GM21423 (cell line): ENCODE results near the gene TSC22D1.
"Not testable (repeated sequence)": the region's sequence is repeated elsewhere in the genome, so short reads cannot be mapped to it uniquely, and the experiment has no call there.

Experiments
- ATAC-seq: cut with Tn5 transposase; IDR thresholded peaks from one replicate; pipeline ENCODE4 v1.9.1; 2021; ENCODE audit warnings: mild to moderate bottlenecking, moderate library complexity; ENCODE audit not compliant: unreplicated experiment

Gene TSC22D1

DNA sequence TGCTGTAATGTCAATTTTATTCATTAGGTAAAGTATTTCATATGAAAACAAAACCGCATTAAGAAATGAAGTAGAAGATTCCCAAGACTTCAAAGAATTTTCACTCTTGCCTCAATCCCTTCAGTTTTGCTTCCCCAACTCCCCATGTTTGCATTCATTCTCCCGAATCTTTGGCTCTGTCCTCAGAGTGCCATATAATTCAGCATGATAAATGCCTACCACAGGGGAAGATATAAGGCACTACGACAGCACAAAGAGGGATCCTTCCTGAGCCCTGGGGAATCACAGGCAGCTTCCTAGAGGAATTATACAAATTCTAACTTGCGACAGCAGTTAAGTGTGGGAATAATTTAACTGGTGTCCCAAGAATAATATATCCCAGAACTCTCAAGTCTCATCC is 68.5 kb downstream of the TSC22D1 start:
- no peak for ATAC-seq

DNA sequence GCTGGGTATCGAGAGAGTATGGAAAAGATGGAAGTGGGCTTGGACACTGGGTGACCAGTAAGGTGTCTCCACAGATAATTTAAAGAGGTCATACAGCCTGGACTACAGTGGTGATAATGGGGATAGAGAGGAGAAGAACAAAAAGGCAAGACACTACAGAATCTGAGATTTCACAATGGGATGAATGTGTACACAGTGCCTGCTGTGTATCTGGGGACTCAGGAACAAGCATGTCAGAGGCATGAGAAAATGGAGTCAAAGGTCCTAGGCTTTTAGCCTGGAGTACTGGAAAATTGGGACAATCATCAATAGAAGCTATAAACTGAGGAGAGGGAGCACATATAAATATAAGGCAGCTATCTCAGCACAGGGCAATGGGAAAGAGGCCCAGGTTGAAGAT is 69.4 kb downstream of the TSC22D1 start:
- no peak for ATAC-seq

DNA sequence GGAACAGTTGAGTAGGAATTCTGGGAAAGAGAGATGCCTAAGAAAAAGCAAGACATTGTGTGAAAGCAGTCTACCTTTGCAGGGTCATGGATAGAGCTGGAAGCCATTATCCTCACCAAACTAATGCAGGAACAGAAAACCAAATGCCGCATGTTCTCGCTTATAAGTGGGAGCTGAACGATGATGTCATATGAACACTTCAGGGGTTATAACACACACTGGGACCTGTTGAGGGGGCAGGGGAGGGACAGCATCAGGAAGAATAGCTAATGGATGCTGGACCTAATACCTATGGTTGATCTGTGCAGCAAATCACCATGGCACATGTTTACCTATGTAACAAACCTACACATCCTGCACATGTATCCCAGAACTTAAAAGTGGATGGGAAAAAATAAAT is 69.9 kb downstream of the TSC22D1 start:
- no peak for ATAC-seq

DNA sequence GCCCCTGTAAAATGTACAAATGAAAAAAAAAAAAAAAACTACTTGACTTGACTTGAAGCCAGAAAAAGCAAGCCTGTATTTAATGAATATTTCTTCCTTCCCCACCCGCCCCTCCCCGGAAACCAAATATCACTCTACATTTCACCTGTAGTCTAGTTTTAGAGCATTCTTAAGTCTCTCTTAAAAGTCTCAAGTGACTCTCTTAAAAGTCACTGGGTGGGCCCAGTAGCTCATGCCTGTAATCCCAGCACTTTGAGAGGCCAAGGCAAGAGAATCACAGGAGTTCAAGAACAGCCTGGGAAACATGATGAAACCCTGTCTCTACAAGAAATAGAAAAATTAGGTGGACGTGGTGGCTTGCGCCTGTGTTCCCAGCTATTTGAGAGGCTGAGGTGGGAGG is 72.0 kb downstream of the TSC22D1 start:
- ATAC-seq, result no peak

DNA sequence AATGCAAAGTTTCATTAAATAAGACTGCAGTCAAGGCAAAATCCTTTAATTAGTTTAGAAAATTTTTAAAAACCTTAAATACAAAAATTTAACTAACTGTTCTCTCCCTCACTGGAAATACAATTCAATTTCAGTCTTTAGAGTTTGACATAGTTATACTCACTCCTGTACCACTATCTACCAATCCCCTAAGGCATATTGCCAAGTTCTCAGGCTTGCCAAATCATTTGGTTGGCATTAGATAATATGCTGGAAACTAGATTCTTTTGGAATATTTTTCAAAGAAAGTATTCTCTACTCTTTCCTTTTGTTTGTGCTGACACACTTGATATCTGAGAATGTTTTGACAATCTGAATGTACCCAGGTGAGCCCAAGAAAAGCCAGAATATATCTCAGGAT is 77.2 kb downstream of the TSC22D1 start:
- no peak for ATAC-seq

DNA sequence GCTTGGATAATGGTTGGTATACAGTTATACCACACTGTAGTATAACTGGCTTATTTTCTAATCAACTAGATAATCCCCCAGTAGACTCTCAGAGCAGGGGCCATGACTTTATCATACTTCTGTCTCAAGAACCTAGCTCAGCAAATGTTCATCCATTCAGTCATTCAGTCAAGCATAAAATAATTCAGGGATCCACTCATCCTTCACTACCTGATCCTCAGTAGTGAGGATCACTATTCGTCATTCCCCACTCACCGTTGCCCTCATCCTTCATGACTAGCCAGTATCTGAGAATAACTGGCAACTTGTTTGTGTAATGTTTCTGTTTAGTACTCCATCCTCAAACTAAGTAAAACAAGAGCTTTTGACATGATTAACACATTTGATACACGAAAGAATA is 77.6 kb downstream of the TSC22D1 start:
- ATAC-seq, result no peak

DNA sequence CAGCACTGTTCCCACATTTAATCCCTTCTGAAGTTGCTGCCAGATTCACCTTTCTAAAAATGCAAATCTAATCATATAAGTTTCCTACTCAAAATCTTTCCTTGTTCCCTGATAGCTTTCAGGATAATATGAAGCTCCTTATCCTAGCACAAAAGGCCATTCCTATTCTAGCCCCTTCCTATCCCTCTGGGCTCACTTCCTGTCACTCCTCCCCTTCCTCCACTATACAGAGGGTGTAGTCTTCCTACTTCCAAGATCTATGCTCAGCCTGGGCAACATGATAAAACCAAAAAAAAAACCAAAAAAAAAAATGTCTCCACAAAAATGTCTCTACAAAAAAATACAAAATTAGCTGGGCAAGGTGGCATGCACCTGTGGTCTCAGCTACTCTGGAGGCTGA is 78.3 kb downstream of the TSC22D1 start:
- ATAC-seq, result no peak

DNA sequence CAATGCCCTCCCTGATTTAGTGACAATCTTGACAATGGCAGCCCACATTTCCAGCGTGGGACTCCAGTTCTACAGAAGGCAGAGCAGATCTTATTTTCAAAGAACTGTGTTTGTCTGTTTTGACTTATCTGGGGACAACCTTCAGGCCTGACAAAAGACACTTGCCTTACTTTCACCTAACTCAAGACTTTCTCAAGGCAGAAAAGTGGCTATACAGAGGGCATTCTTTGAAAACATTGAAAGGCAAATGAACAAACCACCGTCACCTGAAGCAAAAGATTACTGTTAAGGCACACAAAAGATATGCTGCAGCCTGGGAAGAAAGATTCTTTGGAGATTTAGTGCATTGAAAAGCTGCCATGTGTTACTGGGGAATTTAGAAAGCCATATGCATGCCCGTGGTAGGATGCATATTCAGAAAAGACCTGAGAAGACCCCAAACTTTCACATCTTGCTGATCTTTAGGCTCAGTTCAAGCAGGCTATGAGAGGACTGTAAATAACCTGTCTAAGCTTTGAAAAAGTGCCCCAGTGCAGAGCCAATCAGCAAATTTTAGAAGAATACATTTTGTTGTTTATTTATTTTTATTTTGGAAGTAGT is 82.8 kb downstream of the TSC22D1 start:
- no peak for ATAC-seq

DNA sequence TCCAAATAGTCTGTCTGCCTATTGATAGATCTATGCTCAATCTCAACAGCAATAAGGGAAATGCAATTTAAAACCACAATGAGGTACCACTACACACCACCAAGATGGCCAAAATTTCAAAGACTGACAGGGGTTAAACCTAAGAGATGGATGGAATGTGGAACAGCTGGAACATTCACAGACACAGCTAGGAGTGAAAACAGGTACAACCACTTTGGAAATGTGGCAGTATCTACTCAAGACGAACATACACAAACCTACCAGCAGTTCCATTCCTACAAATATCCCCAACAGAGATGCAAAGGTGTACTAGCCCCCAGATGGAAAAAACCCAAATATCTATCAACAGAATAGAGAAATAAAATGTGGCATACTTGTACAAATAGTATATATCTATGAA is 86.4 kb downstream of the TSC22D1 start:
- ATAC-seq, result no peak

DNA sequence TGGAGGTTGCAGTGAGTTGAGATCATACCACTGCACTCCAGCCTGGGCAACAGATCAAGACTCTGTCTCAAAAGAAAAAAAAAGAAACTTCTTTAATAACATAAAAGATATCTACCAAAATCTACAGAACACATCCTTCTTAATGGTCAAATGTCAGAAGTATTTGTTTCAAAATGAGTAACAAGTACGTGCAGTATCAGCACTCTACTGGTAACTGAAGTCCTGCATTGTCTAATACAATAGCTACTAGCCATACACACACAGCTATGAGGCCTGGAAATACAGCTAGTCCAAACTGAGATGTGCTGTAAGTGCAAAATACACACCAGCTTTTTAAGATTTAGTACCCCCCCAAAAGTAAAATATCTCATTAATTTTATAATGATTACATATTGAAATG is 88.1 kb downstream of the TSC22D1 start:
- no peak for ATAC-seq

DNA sequence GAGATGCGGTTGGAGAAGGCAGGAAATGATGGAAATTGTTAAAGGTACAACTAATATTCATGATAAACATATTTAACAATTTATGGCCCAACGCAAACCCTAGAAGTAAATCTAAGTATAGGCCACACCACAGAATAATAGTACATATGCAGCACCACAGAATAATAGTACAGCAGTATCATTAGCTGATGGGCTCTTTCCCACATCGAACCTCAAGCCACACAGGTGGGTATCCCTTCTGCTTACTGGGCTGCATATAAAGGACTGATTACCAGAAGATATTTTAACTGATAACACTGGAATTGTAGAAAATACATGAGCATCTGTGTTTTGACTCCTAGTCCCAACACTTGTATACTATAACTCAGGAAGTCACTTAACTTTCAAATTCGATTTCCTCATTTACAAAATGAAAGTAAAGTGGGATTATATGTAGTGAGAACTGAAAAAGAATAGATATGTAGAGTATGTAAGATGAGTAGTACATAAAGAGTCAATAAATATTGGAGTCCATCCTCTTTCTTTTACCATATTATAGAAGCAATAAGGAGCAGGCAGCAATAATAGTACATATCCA is 91.5 kb downstream of the TSC22D1 start:
- ATAC-seq, result peak; percentile 57

DNA sequence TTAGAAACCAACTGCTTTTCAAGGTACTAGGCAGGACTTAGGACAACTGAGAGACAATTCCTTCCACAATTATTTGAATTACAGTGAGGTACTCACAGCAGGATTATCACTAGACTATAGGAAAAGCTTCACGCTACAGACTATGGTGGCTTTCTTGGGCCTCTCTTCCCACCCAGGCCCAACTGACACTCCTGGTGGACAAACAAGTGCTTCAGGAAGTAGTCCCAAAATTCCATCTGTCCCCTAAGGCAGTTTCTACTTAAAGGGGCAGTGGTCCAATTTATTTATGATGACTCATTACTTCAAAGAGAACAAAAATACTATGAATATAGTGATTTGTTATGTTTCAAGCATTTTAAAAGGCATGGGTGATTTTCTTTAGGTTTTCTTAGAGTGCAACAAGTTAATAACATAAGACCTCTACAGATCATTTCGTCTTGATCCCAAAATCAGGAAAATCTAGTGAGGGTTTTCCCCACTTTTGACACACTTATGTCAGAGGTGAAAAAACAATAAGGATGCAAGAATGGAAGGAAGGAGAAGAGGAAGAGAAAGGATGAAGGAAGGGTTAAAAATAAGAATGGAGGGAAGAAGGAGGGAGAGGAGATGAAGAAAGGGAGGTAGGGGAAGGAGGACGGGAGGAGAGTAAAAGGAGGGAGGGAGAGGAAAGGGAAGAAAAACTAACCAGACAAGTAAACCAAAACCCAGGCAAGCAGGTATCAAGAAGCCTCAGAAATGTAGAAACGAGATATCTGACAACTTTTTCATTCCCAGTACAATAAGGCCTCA is 101.8 kb downstream of the TSC22D1 start:
- no peak for ATAC-seq

DNA sequence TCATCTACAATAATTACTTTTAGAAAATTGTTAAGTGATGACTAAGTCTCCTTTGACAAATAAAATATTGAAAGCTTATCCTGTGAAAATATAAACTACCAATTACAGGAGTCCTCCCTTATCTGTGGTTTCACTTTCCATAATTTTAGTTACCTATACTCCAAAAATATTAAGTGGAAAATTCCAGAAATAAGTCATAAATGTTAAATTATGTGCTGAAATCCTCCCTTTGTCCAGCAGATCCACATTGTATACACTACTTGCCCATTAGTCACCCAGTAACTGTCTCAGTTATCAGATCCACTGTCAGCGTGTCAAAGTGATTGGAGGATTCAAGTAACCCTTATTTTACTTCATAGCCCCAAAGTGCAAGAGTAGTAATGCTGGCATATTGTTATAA is 104.4 kb downstream of the TSC22D1 start:
- no peak for ATAC-seq

DNA sequence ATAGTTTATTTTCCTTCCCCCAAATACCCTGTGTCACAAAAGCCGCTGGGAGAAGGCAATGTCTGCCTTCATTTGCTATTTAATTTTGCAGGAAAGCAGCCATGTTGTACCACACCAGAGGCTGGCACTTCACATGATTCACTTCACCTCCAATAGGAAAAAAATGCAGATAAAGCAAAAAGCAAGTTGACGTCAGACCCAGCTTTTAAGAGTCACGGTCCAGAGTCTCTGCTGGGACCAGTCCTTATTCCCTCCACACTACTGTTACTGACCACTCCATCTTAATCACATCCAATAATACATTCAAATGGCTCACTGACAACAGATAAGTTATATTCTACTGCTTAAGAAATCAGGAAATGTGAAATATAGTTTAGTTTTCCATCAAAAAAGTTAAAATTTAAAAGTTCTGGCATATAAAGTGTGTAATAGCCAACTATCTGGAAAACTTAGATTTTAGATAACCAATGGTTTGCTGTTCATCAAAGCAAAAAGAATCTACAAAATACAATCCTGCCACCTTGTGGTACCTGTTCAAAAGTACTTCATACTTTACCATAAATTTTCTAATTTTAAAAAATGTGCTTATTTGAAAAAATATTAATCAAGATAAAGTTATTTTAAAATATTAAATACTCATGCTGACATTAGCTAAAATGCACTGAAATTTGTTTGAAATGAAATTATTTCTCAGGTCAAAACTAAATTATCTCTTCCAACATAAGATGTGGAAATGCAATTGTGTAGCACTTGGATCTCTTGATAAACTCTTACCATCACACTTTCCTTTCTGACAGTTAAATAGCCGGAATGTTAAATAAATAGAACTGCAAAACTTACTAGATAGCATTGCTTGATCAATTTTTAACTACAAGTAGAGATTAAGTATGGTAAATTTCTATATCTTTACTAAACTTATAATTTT is 105.2 kb downstream of the TSC22D1 start:
- ATAC-seq, result no peak

DNA sequence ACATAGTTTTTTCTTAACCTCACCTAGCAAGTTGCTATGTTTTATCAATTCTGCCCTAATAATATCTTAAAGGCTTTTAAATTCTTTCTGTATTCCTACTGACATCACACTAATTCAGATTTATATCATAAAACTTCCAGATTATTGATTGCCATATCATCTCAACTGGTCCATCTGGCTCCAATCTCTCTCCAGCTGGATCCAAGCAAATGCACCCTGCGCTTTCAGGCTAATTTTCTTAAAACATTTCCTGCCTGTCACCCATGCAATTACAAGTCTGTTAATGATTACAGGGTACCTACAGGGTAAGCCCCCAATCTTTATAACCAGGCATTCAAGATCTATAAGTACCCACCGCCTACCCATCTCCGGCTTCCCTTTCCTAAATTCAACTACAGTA is 107.3 kb downstream of the TSC22D1 start:
- no peak for ATAC-seq

DNA sequence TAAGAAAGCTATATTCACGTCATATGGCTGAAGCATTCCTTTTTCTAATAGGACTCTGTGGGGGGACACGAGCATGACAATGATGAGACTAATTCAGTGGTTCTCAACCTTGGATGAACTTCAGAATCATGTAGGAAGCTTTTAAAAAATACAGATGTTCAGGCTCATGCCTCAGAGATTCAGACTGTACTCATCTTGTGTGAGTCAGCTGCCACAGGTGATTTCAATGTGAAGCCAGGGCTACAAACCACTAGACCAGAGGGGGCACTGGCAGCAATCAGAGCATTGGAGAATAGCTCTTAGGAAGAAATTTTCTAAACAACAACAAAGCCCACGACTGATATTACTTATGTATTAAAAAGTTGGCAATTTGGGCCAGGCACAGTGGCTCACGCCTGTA is 110.8 kb downstream of the TSC22D1 start:
- ATAC-seq, result no peak

DNA sequence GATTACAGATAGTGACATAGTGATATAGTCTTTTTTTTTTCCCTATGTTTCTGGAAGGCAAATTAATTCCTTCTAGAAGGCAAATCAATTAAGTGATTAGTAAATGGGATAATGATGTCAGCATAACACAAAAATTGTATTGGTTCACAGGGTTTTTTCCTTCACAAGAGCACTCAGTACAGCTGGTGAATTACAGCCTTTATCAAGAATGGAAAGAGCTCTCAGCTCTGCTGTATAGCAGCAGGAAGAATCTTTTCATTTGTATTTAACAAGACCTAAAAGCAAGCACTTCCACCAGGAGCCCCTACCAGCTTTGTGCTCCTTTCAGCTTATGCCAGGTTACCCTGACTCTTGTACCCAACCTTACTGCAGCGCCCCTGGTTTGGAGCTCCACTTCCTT is 111.7 kb downstream of the TSC22D1 start:
- no peak for ATAC-seq

DNA sequence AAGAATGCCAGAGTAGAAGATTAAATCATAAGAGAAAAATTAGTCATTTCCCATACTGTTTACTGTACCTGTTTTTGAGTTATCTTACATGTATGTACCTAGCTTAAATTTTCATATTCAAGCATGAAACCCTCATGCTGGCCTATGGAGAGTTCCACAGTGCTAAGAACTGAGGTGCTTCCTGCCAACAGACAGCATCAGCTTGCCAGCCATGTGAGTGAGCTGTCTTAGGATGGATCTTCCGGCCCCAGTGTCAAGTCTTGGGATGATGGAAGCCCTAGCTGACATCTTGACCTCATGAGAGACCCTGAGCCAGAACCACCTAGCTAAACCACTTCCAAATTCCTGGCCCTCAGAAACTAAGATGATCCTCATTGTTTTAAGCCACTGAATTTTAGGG is 112.4 kb downstream of the TSC22D1 start:
- no peak for ATAC-seq

DNA sequence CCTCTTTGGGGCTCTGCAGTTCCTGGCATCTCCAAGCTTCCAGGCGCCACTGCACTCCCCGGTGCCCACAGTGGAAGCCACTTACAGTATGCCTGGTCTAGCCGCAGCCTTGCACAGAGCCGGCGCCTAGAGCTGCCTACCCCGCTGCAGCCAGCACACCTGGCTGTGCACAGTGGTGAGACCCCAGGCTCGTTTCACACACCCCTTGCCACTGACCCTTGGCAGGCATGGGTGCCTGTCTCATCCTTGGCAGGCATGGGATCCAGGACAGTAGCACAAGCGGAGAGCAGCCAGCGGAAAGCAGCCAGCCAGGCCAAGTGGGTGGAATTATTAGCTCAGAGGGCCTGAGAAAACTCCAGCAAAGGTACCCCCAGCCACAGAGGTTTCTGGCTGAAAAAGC is 116.5 kb downstream of the TSC22D1 start:
- ATAC-seq, result no peak

DNA sequence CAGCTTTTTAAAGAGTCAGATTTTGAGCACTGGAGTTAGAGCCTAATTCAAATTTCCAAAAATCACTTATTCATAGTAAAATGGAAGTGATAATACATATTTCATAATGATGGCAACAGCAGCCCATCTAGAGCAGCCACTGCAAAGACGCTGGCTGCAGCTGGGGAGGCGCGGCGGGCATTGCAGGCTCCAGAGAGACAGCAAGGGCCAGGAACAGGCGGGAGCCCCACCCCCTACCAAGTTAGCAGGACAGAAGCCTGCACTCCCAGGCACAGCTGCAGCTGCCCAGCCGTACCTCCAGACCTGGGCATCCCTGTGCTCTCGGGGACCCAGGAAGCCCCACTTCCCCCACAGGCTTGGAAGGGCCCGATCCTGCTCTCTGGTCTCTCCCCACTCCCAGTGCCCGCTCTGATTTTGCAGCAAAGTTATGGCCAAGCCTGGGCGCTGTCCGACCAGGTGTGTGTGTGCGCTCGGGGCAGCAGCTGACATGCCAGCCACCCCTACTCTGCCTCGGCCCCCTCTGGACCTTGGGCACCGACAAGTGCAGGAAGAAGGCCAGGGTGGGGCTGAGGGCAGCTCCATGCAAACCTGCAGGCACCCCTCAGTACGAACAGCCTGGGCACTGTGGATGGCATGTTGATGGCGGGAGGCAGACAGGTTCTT is 117.7 kb downstream of the TSC22D1 start:
- no peak for ATAC-seq

DNA sequence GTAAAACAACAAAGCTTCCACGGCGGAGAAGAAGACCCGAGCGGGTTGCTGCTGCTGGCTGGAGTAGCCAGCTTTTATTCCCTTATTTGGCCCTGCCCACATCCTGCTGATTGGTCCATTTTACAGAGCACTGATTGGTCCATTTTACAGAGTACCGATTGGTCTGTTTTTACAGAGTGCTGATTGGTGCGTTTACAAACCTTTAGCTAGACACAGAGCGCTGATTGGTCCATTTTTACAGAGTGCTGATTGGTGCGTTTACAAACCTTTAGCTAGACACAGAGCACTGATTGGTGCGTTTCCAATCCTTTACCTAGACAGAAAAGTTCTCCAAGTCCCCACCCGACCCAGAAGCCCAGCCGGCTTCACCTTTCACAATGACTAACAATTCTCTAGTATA is 119.9 kb downstream of the TSC22D1 start:
- ATAC-seq, result not testable (repeated sequence)
